Measurements from ENCODE around the gene GRIK5. TPM values are rescaled to one million over a fixed set of nuclear protein-coding genes. Genes with fewer than 3 reads are reported as not detected.
A peak's percentile ranks its signal among the peaks of the same experiment; 100 is the strongest.

Gene GRIK5
- 0.15 TPM for polyA plus RNA-seq (2012; ENCODE audit: low read depth, missing spikeins)

GRCh38 chr19:42069619-42070351 is at the start of gene GRIK5:
Gene GRIK5, minus strand, starts transcription at chr19:42070206. Its CDS starts 4,436 bp downstream, at chr19:42065770.
- no peak for TF ChIP-seq POU2F2 (IDR thresholded peaks at IDR 0.05; ENCODE audit: low read depth, low read length)
- no peak for TF ChIP-seq TAF1 (IDR thresholded peaks at IDR 0.05; ENCODE audit: low read depth, low read length)
- TF ChIP-seq SPI1 (IDR thresholded peaks at IDR 0.05; ENCODE audit: low read depth, low read length), result no peak
- no peak for TF ChIP-seq POLR2A (IDR thresholded peaks at IDR 0.05; ENCODE audit: low read depth, low read length)
- TF ChIP-seq POLR2AphosphoS5 (IDR thresholded peaks at IDR 0.05; ENCODE audit: low read depth, low read length), result no peak
- no peak for TF ChIP-seq PAX5 (IDR thresholded peaks at IDR 0.05; ENCODE audit: insufficient read depth, low read length, severe bottlenecking)
- FAIRE-seq (no peak), DNase-seq (ENCODE audit: insufficient read length, low spot score) (no peak)

- no peak for DNase-seq (ENCODE audit: insufficient read length, low spot score)
- no peak for FAIRE-seq
- no peak for TF ChIP-seq POLR2A (IDR thresholded peaks at IDR 0.05; ENCODE audit: low read depth, low read length)
- no peak for TF ChIP-seq SPI1 (IDR thresholded peaks at IDR 0.05; ENCODE audit: low read depth, low read length)
- no peak for TF ChIP-seq POLR2AphosphoS5 (IDR thresholded peaks at IDR 0.05; ENCODE audit: low read depth, low read length)
- TF ChIP-seq PAX5 (IDR thresholded peaks at IDR 0.05; ENCODE audit: insufficient read depth, low read length, severe bottlenecking), result no peak
- no peak for TF ChIP-seq POU2F2 (IDR thresholded peaks at IDR 0.05; ENCODE audit: low read depth, low read length)
- TF ChIP-seq TAF1 (IDR thresholded peaks at IDR 0.05; ENCODE audit: low read depth, low read length), result no peak
Measured at GRCh38 chr19:42117076-42117475, 47.1 kb upstream of the GRIK5 start.

- DNase-seq (ENCODE audit: insufficient read length, low spot score) (no peak), FAIRE-seq (peak; percentile 48)
- TF ChIP-seq SPI1 (IDR thresholded peaks at IDR 0.05; ENCODE audit: low read depth, low read length) (no peak), POLR2A (IDR thresholded peaks at IDR 0.05; ENCODE audit: low read depth, low read length) (no peak), POLR2AphosphoS5 (IDR thresholded peaks at IDR 0.05; ENCODE audit: low read depth, low read length) (no peak), TAF1 (IDR thresholded peaks at IDR 0.05; ENCODE audit: low read depth, low read length) (no peak), POU2F2 (IDR thresholded peaks at IDR 0.05; ENCODE audit: low read depth, low read length) (no peak), PAX5 (IDR thresholded peaks at IDR 0.05; ENCODE audit: insufficient read depth, low read length, severe bottlenecking) (no peak)
Measured at GRCh38 chr19:42116308-42117075, 46.5 kb upstream of the GRIK5 start.

GRCh38 chr19:42115705-42116104 is 45.7 kb upstream of the GRIK5 start:
- DNase-seq (ENCODE audit: insufficient read length, low spot score), result no peak
- peak; percentile 50 for FAIRE-seq
- TF ChIP-seq POLR2AphosphoS5 (IDR thresholded peaks at IDR 0.05; ENCODE audit: low read depth, low read length), result no peak
- TF ChIP-seq POLR2A (IDR thresholded peaks at IDR 0.05; ENCODE audit: low read depth, low read length), result no peak
- no peak for TF ChIP-seq TAF1 (IDR thresholded peaks at IDR 0.05; ENCODE audit: low read depth, low read length)

GRCh38 chr19:42115219-42115618 is 45.2 kb upstream of the GRIK5 start:
- DNase-seq (ENCODE audit: insufficient read length, low spot score) (no peak), FAIRE-seq (peak; percentile 76)
- TF ChIP-seq PAX5 (IDR thresholded peaks at IDR 0.05; ENCODE audit: insufficient read depth, low read length, severe bottlenecking) (no peak), POU2F2 (IDR thresholded peaks at IDR 0.05; ENCODE audit: low read depth, low read length) (no peak), POLR2AphosphoS5 (IDR thresholded peaks at IDR 0.05; ENCODE audit: low read depth, low read length) (no peak)

GRCh38 chr19:42114412-42114811 is 44.4 kb upstream of the GRIK5 start:
- DNase-seq (ENCODE audit: insufficient read length, low spot score) (no peak), FAIRE-seq (peak; percentile 92)
- TF ChIP-seq TAF1 (IDR thresholded peaks at IDR 0.05; ENCODE audit: low read depth, low read length) (no peak), SPI1 (IDR thresholded peaks at IDR 0.05; ENCODE audit: low read depth, low read length) (no peak), POLR2A (IDR thresholded peaks at IDR 0.05; ENCODE audit: low read depth, low read length) (no peak), POLR2AphosphoS5 (IDR thresholded peaks at IDR 0.05; ENCODE audit: low read depth, low read length) (no peak), POU2F2 (IDR thresholded peaks at IDR 0.05; ENCODE audit: low read depth, low read length) (no peak), PAX5 (IDR thresholded peaks at IDR 0.05; ENCODE audit: insufficient read depth, low read length, severe bottlenecking) (no peak)

- DNase-seq (ENCODE audit: insufficient read length, low spot score) (no peak), FAIRE-seq (peak; percentile 61)
- TF ChIP-seq POU2F2 (IDR thresholded peaks at IDR 0.05; ENCODE audit: low read depth, low read length), result no peak
Measured at GRCh38 chr19:42113641-42114348, 43.8 kb upstream of the GRIK5 start.

GRCh38 chr19:42111811-42112210 is 41.8 kb upstream of the GRIK5 start:
- FAIRE-seq (no peak), DNase-seq (ENCODE audit: insufficient read length, low spot score) (no peak)
- TF ChIP-seq POU2F2 (IDR thresholded peaks at IDR 0.05; ENCODE audit: low read depth, low read length) (no peak), PAX5 (IDR thresholded peaks at IDR 0.05; ENCODE audit: insufficient read depth, low read length, severe bottlenecking) (no peak), SPI1 (IDR thresholded peaks at IDR 0.05; ENCODE audit: low read depth, low read length) (no peak), TAF1 (IDR thresholded peaks at IDR 0.05; ENCODE audit: low read depth, low read length) (no peak)

- no peak for DNase-seq (ENCODE audit: insufficient read length, low spot score)
- TF ChIP-seq POLR2A (IDR thresholded peaks at IDR 0.05; ENCODE audit: low read depth, low read length) (no peak), POLR2AphosphoS5 (IDR thresholded peaks at IDR 0.05; ENCODE audit: low read depth, low read length) (no peak), SPI1 (IDR thresholded peaks at IDR 0.05; ENCODE audit: low read depth, low read length) (no peak)
- FAIRE-seq, result no peak
Measured at GRCh38 chr19:42111384-42111783, 41.4 kb upstream of the GRIK5 start.

- FAIRE-seq (no peak), DNase-seq (ENCODE audit: insufficient read length, low spot score) (no peak)
- TF ChIP-seq SPI1 (IDR thresholded peaks at IDR 0.05; ENCODE audit: low read depth, low read length) (no peak), POLR2A (IDR thresholded peaks at IDR 0.05; ENCODE audit: low read depth, low read length) (no peak), TAF1 (IDR thresholded peaks at IDR 0.05; ENCODE audit: low read depth, low read length) (no peak), POLR2AphosphoS5 (IDR thresholded peaks at IDR 0.05; ENCODE audit: low read depth, low read length) (no peak), POU2F2 (IDR thresholded peaks at IDR 0.05; ENCODE audit: low read depth, low read length) (no peak), PAX5 (IDR thresholded peaks at IDR 0.05; ENCODE audit: insufficient read depth, low read length, severe bottlenecking) (no peak)
Measured at GRCh38 chr19:42110658-42111057, 40.7 kb upstream of the GRIK5 start.

Data from GM12891 (cell line).